Activated naive CD4-positive, alpha-beta T cell treated with anti-CD3 and anti-CD28 coated beads for 36 hours (primary cell): ENCODE results near the gene DGKG. TPM values are rescaled to one million over a fixed set of nuclear protein-coding genes. Genes with fewer than 3 reads are reported as not detected.

ENCODE experiments used
- CTCF ChIA-PET: fragments of 350-600 bp; sonication (Branson Sonifier 250); formaldehyde crosslinking; loops from one replicate; lab custom pipeline; 2021; ENCODE audit warnings: antibody characterized with exemption; lab: Charles Lee
- DNase-seq: peaks from one replicate; pipeline ENCODE4 v3.0.0-alpha.2; 2020
- H3K27ac Mint-ChIP-seq: one replicate; pipeline ENCODE4 v1.8.0; 2021; ENCODE audit warnings: mild to moderate bottlenecking, mixed read lengths
- H3K27me3 Mint-ChIP-seq: one replicate; pipeline ENCODE4 v1.8.0; 2021; ENCODE audit warnings: low read depth, mixed read lengths
- H3K36me3 Mint-ChIP-seq: one replicate; pipeline ENCODE4 v1.8.0; 2021; ENCODE audit warnings: low read depth, mixed read lengths
- H3K4me1 Mint-ChIP-seq: one replicate; pipeline ENCODE4 v1.8.0; 2021; ENCODE audit warnings: low read depth, mixed read lengths
- H3K4me3 Mint-ChIP-seq: one replicate; pipeline ENCODE4 v1.8.0; 2021; ENCODE audit warnings: mild to moderate bottlenecking, moderate library complexity, mixed read lengths
- H3K9me3 Mint-ChIP-seq: one replicate; pipeline ENCODE4 v1.8.0; 2021; ENCODE audit warnings: mixed read lengths
- intact Hi-C: fragments of 100-400 bp; cut with micrococcal nuclease; formaldehyde crosslinking; loops from one replicate; pipeline ENCODE4 v1.15.1; 2023
- total RNA-seq, 2 experiments: library from RNA; stranded (reverse); gene quantifications; one replicate each; pipeline ENCODE4 v1.2.3, GENCODE V29; 2021

Gene DGKG
- total RNA-seq, 2 experiments from 2014 or later = 0.25 to 0.98 TPM

DNA sequence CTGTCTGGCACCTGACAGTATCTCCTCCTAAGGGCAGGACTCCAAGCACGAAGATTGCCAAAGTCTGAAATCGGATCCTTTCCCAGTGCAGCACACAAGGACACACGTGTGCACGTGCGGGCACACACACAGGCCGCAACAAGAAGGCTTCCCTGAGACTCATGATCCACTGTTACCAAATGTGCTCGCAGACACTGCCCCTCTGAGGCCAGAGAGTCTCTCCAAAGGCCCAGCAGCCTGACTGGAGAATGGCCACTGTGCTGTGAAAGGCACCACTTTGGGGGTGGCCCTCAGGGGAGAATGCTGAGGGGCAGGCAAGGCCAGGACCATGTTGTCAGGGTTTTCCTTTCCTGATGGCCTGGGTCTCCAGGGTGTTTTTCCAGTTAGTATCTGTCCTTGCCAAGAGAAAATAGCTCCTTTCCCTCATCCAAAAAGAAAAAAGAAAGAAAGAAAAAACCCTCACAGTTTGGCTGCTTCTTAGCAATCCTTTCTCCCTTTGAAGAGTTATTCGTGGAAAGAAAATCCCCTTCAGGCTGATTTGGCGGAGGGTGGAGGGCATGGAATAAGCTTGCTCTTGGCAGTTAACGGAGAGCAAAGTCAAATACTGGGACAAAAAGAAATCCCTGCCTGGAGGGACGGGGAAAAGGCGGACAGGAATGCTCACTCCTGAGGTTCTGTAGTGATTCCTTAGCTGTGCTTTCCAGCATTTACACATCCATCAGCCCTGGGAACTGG lies 141.0 kb downstream of the DGKG start:
- Mint-ChIP-seq H3K9me3 (no peaks in the 10 kb centered on the region), H3K4me1 (peaks cover 14% of the 10 kb centered on the region), H3K4me3 (no peak overlapping the region), H3K27ac (no peak overlapping the region), H3K27me3 (peaks cover 14% of the 10 kb centered on the region), H3K36me3 (no peaks in the 10 kb centered on the region)
- CTCF ChIA-PET = interaction anchor here (0.6 to 2.1 kb wide), 2 partner anchors 278 to 319 kb away, joined by 4 to 5 read pairs; no protein-coding TSS in a partner anchor
- intact Hi-C loops = no loop called here
- no peak for DNase-seq

DNA sequence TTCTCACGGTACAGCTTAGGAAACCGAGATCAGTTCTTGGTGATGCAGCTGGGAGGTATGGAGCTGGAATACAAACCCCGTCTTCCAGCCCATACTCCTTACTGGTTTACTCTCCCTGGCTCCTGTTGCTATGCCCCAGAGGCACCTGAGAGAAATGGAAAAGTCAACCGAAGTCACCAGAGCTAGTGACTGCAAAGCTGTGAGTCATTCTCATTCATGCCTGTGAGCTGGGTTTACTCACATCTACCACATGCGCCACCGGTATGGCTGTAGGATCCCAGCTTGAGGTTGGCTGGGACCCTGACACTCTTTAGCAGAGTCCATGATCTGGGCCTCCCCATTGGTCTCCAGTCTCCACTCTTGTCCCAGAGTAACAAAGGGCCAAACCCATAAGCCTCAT lies 141.7 kb downstream of the DGKG start:
- Mint-ChIP-seq H3K4me1 (peaks cover 14% of the 10 kb centered on the region), H3K27me3 (peaks cover 7% of the 10 kb centered on the region), H3K27ac (no peak overlapping the region), H3K9me3 (no peaks in the 10 kb centered on the region), H3K36me3 (no peaks in the 10 kb centered on the region), H3K4me3 (no peak overlapping the region)
- CTCF ChIA-PET = interaction anchor here (0.6 to 2.1 kb wide), 3 partner anchors 16 to 320 kb away, joined by 3 to 5 read pairs (median 4); no protein-coding TSS in a partner anchor
- intact Hi-C loops = no loop called here
- DNase-seq = peak; percentile 16

DNA sequence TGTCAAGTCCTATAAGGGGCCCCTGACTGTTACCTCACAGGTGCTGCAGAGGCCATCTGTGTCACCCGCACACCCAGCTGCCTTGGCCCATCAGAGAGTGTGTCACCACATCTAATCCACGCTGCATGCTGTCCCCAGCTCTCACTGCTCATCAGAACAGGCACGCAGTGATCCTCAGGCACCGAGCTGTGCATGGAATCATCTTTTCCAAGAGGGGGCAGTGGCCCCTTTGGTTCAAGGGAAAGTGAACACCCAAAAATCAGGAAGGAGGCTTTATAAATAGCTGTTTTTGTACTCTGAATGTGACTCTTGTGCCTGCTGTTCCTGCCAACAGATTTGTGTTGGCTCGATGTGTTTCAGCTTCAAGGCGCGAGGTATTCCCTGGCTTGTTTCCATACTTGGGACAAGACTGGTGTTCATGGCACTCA lies 142.8 kb downstream of the DGKG start:
- no peak for DNase-seq

DNA sequence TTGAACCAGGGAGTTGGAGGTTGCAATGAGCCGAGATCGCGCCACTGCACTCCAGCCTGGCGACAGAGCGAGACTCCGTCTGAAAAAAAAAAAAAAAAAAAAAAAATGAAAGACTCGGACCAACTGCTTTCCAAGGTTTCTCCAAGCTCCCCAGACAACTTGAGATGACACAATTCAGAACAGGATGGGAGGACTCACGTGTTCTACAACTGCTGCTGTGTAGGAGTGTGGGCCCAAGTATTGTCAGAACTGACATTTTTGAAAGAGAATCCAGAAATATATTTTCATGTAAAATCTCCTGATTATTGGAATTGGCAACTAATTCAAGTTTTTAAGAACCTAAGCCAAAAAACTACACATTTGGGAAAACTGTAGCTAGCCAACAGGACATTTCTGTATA lies 143.6 kb downstream of the DGKG start:
- no peak for DNase-seq
- Mint-ChIP-seq H3K27me3 (peaks cover 5% of the 10 kb centered on the region), H3K4me1 (peaks cover 14% of the 10 kb centered on the region), H3K36me3 (no peaks in the 10 kb centered on the region), H3K4me3 (no peak overlapping the region), H3K27ac (no peak overlapping the region), H3K9me3 (no peaks in the 10 kb centered on the region)
- intact Hi-C loops = no loop called here
- CTCF ChIA-PET = interaction anchor here (0.6 to 1.5 kb wide), 4 partner anchors 29 to 1306 kb away, joined by 3 to 10 read pairs (median 6); no protein-coding TSS in a partner anchor

More for the DNA sequence above, 142.8 kb downstream of the DGKG start:
- CTCF ChIA-PET = interaction anchor here (0.7 to 1.5 kb wide), 4 partner anchors 17 to 316 kb away, joined by 3 to 10 read pairs (median 3); no protein-coding TSS in a partner anchor
- H3K4me3 Mint-ChIP-seq = no peak overlapping the region
- H3K27me3 Mint-ChIP-seq = peaks cover 9% of the 10 kb centered on the region
- peaks cover 14% of the 10 kb centered on the region for H3K4me1 Mint-ChIP-seq
- H3K27ac Mint-ChIP-seq = no peak overlapping the region
- no peaks in the 10 kb centered on the region for H3K36me3 Mint-ChIP-seq
- intact Hi-C loops = no loop called here
- H3K9me3 Mint-ChIP-seq = no peaks in the 10 kb centered on the region

DNA sequence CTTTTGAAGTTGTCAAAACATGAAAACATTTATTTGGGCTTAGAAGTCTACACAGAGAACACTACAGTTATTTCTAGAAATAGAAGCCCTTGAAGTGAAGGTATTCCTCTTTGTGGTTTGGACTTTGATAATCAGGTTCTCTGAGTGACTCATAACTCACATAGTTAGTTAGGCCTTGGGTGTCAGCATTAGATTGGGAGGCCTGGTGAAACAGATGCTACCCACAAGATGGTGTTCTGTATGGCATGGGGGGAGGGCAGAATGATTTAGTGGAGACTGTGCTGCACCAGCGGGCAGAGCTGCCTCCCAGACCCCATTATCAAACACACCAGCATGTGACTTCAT lies 144.2 kb downstream of the DGKG start:
- CTCF ChIA-PET = interaction anchor here (0.6 to 1.6 kb wide), 4 partner anchors 19 to 1307 kb away, joined by 3 to 12 read pairs (median 4); no protein-coding TSS in a partner anchor
- H3K27ac Mint-ChIP-seq = no peak overlapping the region
- peaks cover 14% of the 10 kb centered on the region for H3K4me1 Mint-ChIP-seq
- H3K36me3 Mint-ChIP-seq = no peaks in the 10 kb centered on the region
- H3K27me3 Mint-ChIP-seq = peaks cover 3% of the 10 kb centered on the region
- no peaks in the 10 kb centered on the region for H3K9me3 Mint-ChIP-seq
- H3K4me3 Mint-ChIP-seq = no peak overlapping the region
- peak; percentile 30 for DNase-seq
- intact Hi-C loops = no loop called here

DNA sequence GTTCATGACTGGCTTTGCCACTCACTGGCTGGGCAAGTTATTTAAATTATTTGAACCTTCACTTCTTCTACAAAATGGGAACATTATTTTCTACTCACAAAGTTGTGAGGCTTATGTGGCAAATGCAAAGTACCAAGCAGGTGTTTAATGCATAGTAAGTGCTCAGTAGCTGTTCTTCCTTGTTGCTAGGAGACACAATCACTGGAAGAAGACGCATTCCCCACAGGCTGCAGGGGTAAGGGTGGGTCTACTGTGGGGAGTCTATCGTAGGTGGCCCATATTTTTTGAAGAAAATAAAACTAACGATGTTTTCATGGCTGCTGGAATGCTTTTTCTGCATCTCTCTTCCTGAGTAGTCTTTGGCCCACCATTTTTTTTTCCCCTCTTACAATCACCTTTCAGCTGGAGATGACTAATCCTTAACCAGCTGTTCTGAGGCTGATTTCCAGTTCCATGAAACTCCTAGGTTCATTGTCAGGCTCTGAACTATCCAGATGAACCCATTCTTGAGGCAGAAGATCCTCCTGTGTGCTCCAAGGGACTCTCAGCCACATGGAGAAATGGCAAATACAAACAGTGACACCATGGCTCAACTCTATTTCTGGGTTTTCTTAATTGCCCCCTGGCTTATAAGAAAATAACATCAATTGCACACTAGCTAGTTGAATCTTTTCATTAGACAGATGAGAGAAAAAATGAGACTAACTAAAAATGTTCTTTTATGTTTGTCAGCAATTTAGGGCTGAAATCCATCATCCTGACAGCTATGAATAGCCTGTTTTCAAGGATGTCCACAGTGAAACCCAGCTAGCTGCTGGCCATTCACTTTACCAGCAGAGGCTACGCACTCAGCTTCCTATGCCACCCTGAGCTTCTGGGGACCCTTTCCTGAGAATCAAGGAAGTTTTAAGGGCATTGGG lies 144.9 kb downstream of the DGKG start:
- H3K27me3 Mint-ChIP-seq = peaks cover 3% of the 10 kb centered on the region
- intact Hi-C loops = no loop called here
- no peaks in the 10 kb centered on the region for H3K9me3 Mint-ChIP-seq
- H3K27ac Mint-ChIP-seq = no peak overlapping the region
- no peak for DNase-seq
- H3K36me3 Mint-ChIP-seq = no peaks in the 10 kb centered on the region
- H3K4me3 Mint-ChIP-seq = no peak overlapping the region
- H3K4me1 Mint-ChIP-seq = peaks cover 14% of the 10 kb centered on the region
- CTCF ChIA-PET = interaction anchor here (0.6 to 1.6 kb wide), 4 partner anchors 20 to 323 kb away, joined by 3 to 12 read pairs (median 3); no protein-coding TSS in a partner anchor

DNA sequence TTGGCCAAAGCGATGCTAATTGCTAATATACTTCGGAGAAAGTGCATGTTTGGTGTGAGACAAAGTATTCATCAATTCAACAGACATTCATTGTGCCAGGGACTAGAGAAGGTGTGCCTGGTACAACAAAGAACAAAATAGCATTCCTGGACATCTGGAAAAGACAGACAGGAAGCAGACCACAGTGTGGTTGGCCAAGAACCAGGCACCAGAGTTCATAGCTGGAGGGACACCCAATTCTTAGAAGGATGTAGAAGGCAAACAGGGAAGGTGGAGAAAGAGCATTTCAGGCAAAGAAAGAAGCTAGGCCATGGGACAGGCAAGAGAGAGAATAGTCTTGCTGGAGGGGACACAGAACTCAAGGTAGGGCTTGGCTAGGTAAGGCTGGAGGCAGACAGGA lies 147.4 kb downstream of the DGKG start:
- H3K27ac Mint-ChIP-seq = no peak overlapping the region
- no peaks in the 10 kb centered on the region for H3K36me3 Mint-ChIP-seq
- no peak for DNase-seq
- peaks cover 6% of the 10 kb centered on the region for H3K27me3 Mint-ChIP-seq
- intact Hi-C loops = no loop called here
- H3K9me3 Mint-ChIP-seq = no peaks in the 10 kb centered on the region
- no peak overlapping the region for H3K4me3 Mint-ChIP-seq
- H3K4me1 Mint-ChIP-seq = peaks cover 14% of the 10 kb centered on the region
- CTCF ChIA-PET = no interaction called here

DNA sequence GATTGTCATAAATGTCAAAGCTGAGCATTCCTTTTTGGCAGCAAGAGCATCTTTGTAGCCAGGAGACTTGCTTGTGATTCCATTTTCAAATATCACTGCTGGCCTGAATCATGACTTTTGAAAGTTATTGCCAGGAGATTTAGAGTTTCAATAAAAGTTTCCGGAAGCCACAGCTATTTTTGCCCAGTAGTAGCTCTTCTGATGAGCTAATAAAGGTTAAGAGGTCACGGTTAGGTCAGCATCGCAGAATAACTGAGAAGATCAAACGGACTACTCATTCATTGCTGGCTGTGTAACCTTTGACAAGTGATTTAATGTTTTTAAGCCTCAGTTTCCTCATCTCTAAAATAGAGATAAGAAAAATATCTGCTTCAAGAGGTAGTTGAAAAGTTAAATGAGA lies 148.1 kb downstream of the DGKG start:
- intact Hi-C loops = no loop called here
- H3K9me3 Mint-ChIP-seq = no peaks in the 10 kb centered on the region
- H3K36me3 Mint-ChIP-seq = no peaks in the 10 kb centered on the region
- CTCF ChIA-PET = no interaction called here
- no peak overlapping the region for H3K4me3 Mint-ChIP-seq
- peaks cover 14% of the 10 kb centered on the region for H3K4me1 Mint-ChIP-seq
- H3K27me3 Mint-ChIP-seq = peaks cover 6% of the 10 kb centered on the region
- no peak overlapping the region for H3K27ac Mint-ChIP-seq
- no peak for DNase-seq

DNA sequence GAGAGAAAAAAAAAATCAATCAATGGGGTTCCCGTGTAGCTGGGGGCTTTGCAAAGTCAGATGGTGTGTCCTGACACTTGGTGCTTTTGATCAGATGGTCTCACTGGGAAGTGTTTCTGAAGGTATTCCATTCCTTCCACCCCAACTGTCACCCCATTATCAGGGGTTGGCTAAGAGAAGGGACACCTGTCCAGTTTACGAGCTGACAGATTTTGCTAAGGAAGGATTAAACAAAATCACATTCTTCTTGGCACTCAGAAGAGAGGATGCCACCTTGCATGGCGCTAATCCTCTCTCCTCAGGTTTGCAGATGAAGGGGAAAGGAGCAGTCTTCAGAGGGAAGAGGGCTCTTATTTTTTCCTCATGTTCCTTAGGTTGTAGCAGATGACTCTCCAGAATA lies 149.4 kb downstream of the DGKG start:
- Mint-ChIP-seq H3K4me1 (peaks cover 8% of the 10 kb centered on the region), H3K36me3 (no peaks in the 10 kb centered on the region), H3K27ac (no peak overlapping the region), H3K27me3 (peaks cover 6% of the 10 kb centered on the region), H3K9me3 (no peaks in the 10 kb centered on the region), H3K4me3 (no peak overlapping the region)
- intact Hi-C loops = no loop called here
- CTCF ChIA-PET = interaction anchor here (1.2 kb wide), 1 partner anchor 163 kb away, joined by 3 read pairs; no protein-coding TSS in a partner anchor
- no peak for DNase-seq

DNA sequence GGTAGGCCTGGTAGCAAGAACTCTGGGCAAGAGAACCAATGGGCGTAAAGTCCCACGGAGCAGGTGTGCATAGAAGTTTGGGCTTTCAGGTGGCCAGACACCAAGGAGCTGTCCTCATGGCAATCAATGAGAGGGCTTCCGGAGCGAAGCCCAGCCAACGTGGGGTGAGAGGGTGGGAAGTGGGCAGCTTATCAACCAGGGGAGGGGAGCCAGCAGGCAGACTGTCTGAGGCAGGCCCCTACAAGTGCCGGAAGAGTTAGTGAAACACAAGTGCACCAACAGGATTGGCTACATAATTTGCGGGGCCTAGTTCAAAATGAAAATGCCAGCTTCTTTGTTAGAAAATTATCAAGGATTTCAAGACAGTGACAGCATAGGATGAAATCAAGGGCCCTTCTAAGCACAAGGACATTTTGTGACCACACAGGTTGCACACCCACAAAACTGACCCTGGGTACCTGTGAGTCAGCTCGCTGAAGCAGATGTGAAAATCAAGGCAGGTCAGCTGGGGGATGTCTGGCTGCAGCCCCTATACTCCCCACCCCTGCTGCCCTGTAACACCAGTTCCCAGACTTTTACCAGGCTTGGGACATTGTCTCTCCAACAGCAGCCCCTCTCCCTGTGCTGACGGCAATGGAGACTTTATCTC lies 151.1 kb downstream of the DGKG start:
- H3K27me3 Mint-ChIP-seq = peaks cover 6% of the 10 kb centered on the region
- H3K4me1 Mint-ChIP-seq = no peaks in the 10 kb centered on the region
- no peaks in the 10 kb centered on the region for H3K36me3 Mint-ChIP-seq
- no peaks in the 10 kb centered on the region for H3K9me3 Mint-ChIP-seq
- no peak for DNase-seq
- H3K27ac Mint-ChIP-seq = no peak overlapping the region
- no peak overlapping the region for H3K4me3 Mint-ChIP-seq
- CTCF ChIA-PET = interaction anchor here (1.2 to 1.5 kb wide), 2 partner anchors 19 to 48 kb away, joined by 3 read pairs; no protein-coding TSS in a partner anchor
- intact Hi-C loops = no loop called here

DNA sequence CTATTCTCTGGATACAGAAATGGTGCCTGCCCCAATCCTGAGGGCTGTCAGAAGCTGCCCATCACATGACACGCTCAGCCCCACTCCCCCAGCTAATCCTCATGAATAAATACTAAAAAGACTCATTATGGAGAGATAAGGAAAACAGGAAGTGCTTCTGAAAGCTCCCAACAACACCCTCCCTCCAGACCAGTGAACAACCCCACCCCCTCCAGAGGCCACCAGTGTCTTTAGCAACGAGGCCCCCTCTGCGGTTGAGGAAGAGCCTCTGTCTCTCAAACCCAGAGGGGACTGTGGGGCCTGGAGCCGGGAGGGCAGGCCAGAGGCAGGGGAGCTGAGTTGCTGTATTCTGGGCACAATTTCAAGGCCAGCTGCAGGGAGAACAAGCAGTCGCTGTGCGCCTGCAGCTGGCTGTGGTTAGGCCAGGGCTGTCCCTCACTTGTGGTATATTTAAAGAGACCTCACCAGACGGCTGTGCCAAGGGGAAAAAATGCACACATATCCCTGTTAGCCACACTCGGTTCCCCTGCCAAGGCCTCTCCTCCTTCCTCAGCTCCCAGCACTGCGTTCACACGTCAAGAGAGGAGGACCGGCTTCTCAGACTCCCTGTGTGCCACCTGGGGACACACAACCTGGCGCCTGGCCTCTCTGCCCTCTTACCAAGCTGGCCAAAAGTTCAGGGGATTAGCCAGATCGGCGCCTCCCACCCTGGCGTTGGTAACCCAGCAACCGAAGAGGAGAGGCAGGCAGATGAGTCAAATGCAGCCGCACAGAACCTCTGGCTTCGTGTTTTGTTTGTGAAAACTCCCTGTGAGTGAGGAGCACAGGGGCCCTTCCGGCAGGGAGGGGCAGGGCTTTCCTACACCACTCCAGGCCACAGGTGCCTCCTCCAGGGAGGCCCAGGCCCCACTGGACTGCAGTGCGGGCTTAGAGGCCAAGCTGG lies 152.0 kb downstream of the DGKG start:
- Mint-ChIP-seq H3K4me3 (no peak overlapping the region), H3K9me3 (no peaks in the 10 kb centered on the region), H3K36me3 (no peaks in the 10 kb centered on the region), H3K27ac (no peak overlapping the region), H3K4me1 (no peaks in the 10 kb centered on the region), H3K27me3 (peaks cover 6% of the 10 kb centered on the region)
- peak; percentile 20 for DNase-seq
- CTCF ChIA-PET = interaction anchor here (0.6 kb wide), 1 partner anchor 98 kb away, joined by 3 read pairs; no protein-coding TSS in a partner anchor
- intact Hi-C loops = no loop called here
